SK-N-SH (cell line): ENCODE data around the gene GTPBP4. TPM values are rescaled to one million over a fixed set of nuclear protein-coding genes. Genes with fewer than 3 reads are reported as not detected.

Source experiments
- CTCF ChIA-PET: fragments of 300-600, 350-600 bp; formaldehyde crosslinking; extraction: SDS; loops from one replicate; lab custom pipeline; 2021; lab: Yijun Ruan, JAX
- POLR2A ChIA-PET: fragments of 350-600 bp; sonication (Branson Sonifier 250); formaldehyde crosslinking; extraction: SDS; loops from one replicate; lab custom pipeline; 2020; ENCODE audit warnings: antibody characterized with exemption, inconsistent platforms; lab: Yijun Ruan, JAX
- DNase-seq: peaks from one replicate; pipeline ENCODE4 v3.0.0; 2012
- H2AFZ ChIP-seq: fragments of 200-600 bp; sonication (generic); 2 replicates; pipeline ENCODE4 v1.8.1; 2016; ENCODE audit warnings: antibody characterized with exemption, mild to moderate bottlenecking, low read depth
- H3F3A ChIP-seq: fragments of 200-600 bp; sonication (generic); replicated peaks from 2 replicates; pipeline ENCODE3; 2016; ENCODE audit warnings: antibody characterized with exemption, mild to moderate bottlenecking; ENCODE audit not compliant: insufficient read depth
- H3K27ac ChIP-seq, 2 experiments: fragments of 200-500 bp in 1 of 2; fragments of 200-600 bp in 1 of 2; sonication (Bioruptor generic) in 1 of 2; sonication (generic), shearing (Covaris generic) in 1 of 2; 2 replicates each; pipeline versions ENCODE4 v1.5.1 to v1.6.1; 2014 to 2016; ENCODE audit warnings: low read depth in 2 of 2, inconsistent platforms in 1 of 2, low read length in 1 of 2, mild to moderate bottlenecking in 1 of 2, mixed read lengths in 1 of 2
- H3K27me3 ChIP-seq: fragments of 200-600 bp; sonication (generic), shearing (Covaris generic); 2 replicates; pipeline ENCODE4 v1.6.1; 2016; ENCODE audit warnings: mixed run types; ENCODE audit not compliant: insufficient read depth
- H3K36me3 ChIP-seq, 2 experiments: fragments of 200-500 bp in 1 of 2; fragments of 200-600 bp in 1 of 2; sonication (Bioruptor generic) in 1 of 2; sonication (generic) in 1 of 2; replicated peaks in 1 of 2; 2 replicates each; pipeline versions ENCODE3 to v1.5.1; 2014 to 2016; ENCODE audit warnings: low read length in 1 of 2, mild to moderate bottlenecking in 1 of 2; ENCODE audit not compliant: insufficient read depth in 2 of 2, control insufficient read depth in 1 of 2
- H3K4me1 ChIP-seq, 2 experiments: fragments of 200-500 bp in 1 of 2; fragments of 200-600 bp in 1 of 2; sonication (Bioruptor generic) in 1 of 2; sonication (generic), shearing (Covaris generic) in 1 of 2; 2 replicates each; pipeline versions ENCODE4 v1.5.1 to v1.6.1; 2014 to 2016; ENCODE audit warnings: low read depth in 1 of 2, low read length in 1 of 2, mixed run types in 1 of 2; ENCODE audit not compliant: insufficient read depth in 2 of 2, control insufficient read depth in 1 of 2
- H3K4me2 ChIP-seq: fragments of 200-600 bp; sonication (generic), shearing (Covaris generic); 2 replicates; pipeline ENCODE4 v1.6.1; 2017; ENCODE audit warnings: mixed run types
- H3K4me3 ChIP-seq, 2 experiments: fragments of 200-500 bp in 1 of 2; fragments of 200-600 bp in 1 of 2; sonication (Bioruptor generic) in 1 of 2; sonication (generic), shearing (Covaris generic) in 1 of 2; 2 replicates each; pipeline versions ENCODE4 v1.5.1 to v1.8.1; 2014 to 2016; ENCODE audit warnings: low read depth in 2 of 2, inconsistent platforms in 1 of 2, low read length in 1 of 2, mild to moderate bottlenecking in 1 of 2, mixed read lengths in 1 of 2, moderate library complexity in 1 of 2
- H3K79me2 ChIP-seq: fragments of 200-600 bp; sonication (generic); 2 replicates; pipeline ENCODE4 v1.8.1; 2017; ENCODE audit warnings: mild to moderate bottlenecking; ENCODE audit not compliant: insufficient read depth
- H3K9ac ChIP-seq: fragments of 200-600 bp; sonication (generic); 2 replicates; pipeline ENCODE4 v1.6.1; 2017; ENCODE audit warnings: mixed run types
- H3K9me2 ChIP-seq: fragments of 200-600 bp; sonication (generic); 2 replicates; pipeline ENCODE4 v1.6.1; 2017; ENCODE audit warnings: mixed run types
- H3K9me3 ChIP-seq: fragments of 200-600 bp; sonication (generic); 2 replicates; pipeline ENCODE4 v1.6.1; 2017; ENCODE audit warnings: mixed run types, mild to moderate bottlenecking, moderate library complexity
- H4K20me1 ChIP-seq: fragments of 200-600 bp; sonication (generic); 2 replicates; pipeline ENCODE4 v1.6.1; 2017; ENCODE audit warnings: mild to moderate bottlenecking, mixed run types; ENCODE audit not compliant: insufficient read depth
- CHD2 ChIP-seq: fragments of 150-350 bp; IDR thresholded peaks from 2 replicates; pipeline ENCODE4 v1.6.1; 2018; ENCODE audit warnings: low read length; ENCODE audit not compliant: partially characterized antibody
- EP300 ChIP-seq, 2 experiments: IDR thresholded peaks; 2 replicates each; pipeline versions ENCODE4 v1.4.0 to v1.6.1; 2012; ENCODE audit warnings: borderline replicate concordance in 1 of 2, low read depth in 1 of 2, low read length in 1 of 2
- EZH2phosphoT487 ChIP-seq: fragments of 200-600 bp; sonication (generic); IDR thresholded peaks from 2 replicates; pipeline ENCODE4 v1.6.1; 2017; ENCODE audit warnings: low read depth, mixed run types, mild to moderate bottlenecking, antibody characterized with exemption, moderate library complexity, borderline replicate concordance
- MXI1 ChIP-seq: IDR thresholded peaks from 2 replicates; pipeline ENCODE4 v1.6.1; 2012; ENCODE audit warnings: mild to moderate bottlenecking, low read depth, low read length, improper control_type of control experiment
- NFIC ChIP-seq: IDR thresholded peaks from 2 replicates; pipeline ENCODE4 v1.4.0; 2012; ENCODE audit warnings: borderline replicate concordance
- NRF1 ChIP-seq: IDR thresholded peaks from 2 replicates; pipeline ENCODE4 v1.6.1; 2012; ENCODE audit warnings: low read depth, mild to moderate bottlenecking, low read length
- RFX5 ChIP-seq: IDR thresholded peaks from 2 replicates; pipeline ENCODE4 v1.6.1; 2012; ENCODE audit warnings: mild to moderate bottlenecking, improper control_type of control experiment, low read length
- SMC3 ChIP-seq: IDR thresholded peaks from 2 replicates; pipeline ENCODE4 v1.6.1; 2012; ENCODE audit warnings: low read depth, low read length, improper control_type of control experiment
- WGBS: methylation state at CpG from one replicate; pipeline ENCODE4 v1.1.6; 2017; ENCODE audit warnings: low lambda C conversion rate; 5-methylcytosine and 5-hydroxymethylcytosine counted together
- polyA plus RNA-seq, 3 experiments: library from polyadenylated mRNA; depleted of rRNA; stranded (reverse); fragments of >200 nt; gene quantifications; 2 replicates each; pipeline ENCODE4 v1.2.3, GENCODE V29; 2012
- TF ChIP-seq, protein P1 (sequence below): IDR thresholded peaks from 2 replicates; pipeline ENCODE4 v1.4.0; 2012; ENCODE audit warnings: low read depth
- TF ChIP-seq, protein P2 (sequence below): fragments of 150-350 bp; IDR thresholded peaks from 2 replicates; pipeline ENCODE4 v1.6.1; 2017; ENCODE audit warnings: antibody characterized with exemption, low read length, low read depth, borderline replicate concordance
- TF ChIP-seq, protein P3 (sequence below): IDR thresholded peaks from 2 replicates; pipeline ENCODE4 v1.6.1; 2012; ENCODE audit warnings: mild to moderate bottlenecking, low read depth, low read length, moderate library complexity
- TF ChIP-seq, protein P4 (sequence below): fragments of 200-600 bp; sonication (generic); IDR thresholded peaks from 2 replicates; pipeline ENCODE4 v1.6.1; 2017; ENCODE audit warnings: antibody characterized with exemption, mild to moderate bottlenecking, moderate library complexity
- TF ChIP-seq, protein P5 (sequence below): fragments of 150-350 bp; IDR thresholded peaks from 2 replicates; pipeline ENCODE4 v1.6.1; 2016; ENCODE audit warnings: mild to moderate bottlenecking, low read depth, low read length

Gene GTPBP4
- polyA plus RNA-seq, 1 of the 3 experiments (the other 2 are of a cell fraction): 36.6 TPM

DNA sequence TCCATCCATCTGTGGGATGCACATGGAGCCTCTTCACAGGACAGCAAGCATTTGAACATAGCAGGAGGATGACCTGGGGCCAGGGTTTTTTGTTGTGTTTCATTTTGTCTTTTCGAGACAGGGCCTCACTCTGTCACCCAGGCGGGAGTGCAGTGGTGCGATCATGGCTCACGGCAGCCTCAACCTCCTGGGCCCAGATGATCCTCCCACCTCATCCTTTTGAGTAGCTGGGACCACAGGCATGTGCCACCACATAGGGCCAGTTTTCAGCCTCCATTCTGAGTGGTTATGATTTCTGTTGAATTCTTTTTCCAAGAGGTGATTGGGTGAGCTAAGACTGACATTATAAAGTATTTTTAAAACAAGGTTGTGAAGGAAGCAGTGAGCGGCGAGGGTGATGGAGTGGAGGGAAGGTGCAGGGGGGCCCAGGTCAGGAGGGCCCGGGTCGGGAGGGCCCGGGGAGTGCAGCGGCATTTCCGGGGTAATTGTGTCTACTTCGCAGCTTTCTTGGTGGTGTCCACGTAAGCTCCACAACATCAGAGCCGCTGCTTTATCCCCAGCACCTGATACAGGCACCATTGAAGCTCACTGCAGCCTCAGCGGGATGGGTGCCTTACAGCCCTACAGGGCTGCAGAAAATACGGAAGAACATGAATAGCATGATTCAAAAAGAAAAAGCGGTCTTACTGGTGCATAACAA lies 44.8 kb upstream of the GTPBP4 start:
- Histone ChIP-seq H3K4me3 (no peak overlapping the region), H3K36me3 (no peaks in the 10 kb centered on the region), H2AFZ (no peak overlapping the region), H3K27me3 (no peaks in the 10 kb centered on the region), H3K9me2 (no peaks in the 10 kb centered on the region), H3K9ac (no peak overlapping the region), H3K4me1 (peaks cover 0 to 4% of the 10 kb centered on the region in 2 experiments; a peak in 1 of 4 replicates), H3K9me3 (no peaks in the 10 kb centered on the region), H3K79me2 (no peaks in the 10 kb centered on the region), H3F3A (no peaks in the 10 kb centered on the region), H4K20me1 (no peaks in the 10 kb centered on the region), H3K27ac (no peak overlapping the region), H3K4me2 (no peak overlapping the region)
- POLR2A ChIA-PET: no interaction called here
- CTCF ChIA-PET: no interaction called here
- DNase-seq: no peak
- TF ChIP-seq, protein P1, sequence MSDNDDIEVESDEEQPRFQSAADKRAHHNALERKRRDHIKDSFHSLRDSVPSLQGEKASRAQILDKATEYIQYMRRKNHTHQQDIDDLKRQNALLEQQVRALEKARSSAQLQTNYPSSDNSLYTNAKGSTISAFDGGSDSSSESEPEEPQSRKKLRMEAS: no peak
- TF ChIP-seq NRF1 (no peak), CHD2 (no peak), NFIC (no peak), EZH2phosphoT487 (no peak), MXI1 (no peak), RFX5 (no peak), SMC3 (no peak), EP300 (IDR thresholded peaks at IDR 0.05; ENCODE audit: borderline replicate concordance in 1 of 2, low read depth in 1 of 2, low read length in 1 of 2) (no peak)
- TF ChIP-seq, protein P2, sequence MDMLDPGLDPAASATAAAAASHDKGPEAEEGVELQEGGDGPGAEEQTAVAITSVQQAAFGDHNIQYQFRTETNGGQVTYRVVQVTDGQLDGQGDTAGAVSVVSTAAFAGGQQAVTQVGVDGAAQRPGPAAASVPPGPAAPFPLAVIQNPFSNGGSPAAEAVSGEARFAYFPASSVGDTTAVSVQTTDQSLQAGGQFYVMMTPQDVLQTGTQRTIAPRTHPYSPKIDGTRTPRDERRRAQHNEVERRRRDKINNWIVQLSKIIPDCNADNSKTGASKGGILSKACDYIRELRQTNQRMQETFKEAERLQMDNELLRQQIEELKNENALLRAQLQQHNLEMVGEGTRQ: no peak
- TF ChIP-seq, protein P3, sequence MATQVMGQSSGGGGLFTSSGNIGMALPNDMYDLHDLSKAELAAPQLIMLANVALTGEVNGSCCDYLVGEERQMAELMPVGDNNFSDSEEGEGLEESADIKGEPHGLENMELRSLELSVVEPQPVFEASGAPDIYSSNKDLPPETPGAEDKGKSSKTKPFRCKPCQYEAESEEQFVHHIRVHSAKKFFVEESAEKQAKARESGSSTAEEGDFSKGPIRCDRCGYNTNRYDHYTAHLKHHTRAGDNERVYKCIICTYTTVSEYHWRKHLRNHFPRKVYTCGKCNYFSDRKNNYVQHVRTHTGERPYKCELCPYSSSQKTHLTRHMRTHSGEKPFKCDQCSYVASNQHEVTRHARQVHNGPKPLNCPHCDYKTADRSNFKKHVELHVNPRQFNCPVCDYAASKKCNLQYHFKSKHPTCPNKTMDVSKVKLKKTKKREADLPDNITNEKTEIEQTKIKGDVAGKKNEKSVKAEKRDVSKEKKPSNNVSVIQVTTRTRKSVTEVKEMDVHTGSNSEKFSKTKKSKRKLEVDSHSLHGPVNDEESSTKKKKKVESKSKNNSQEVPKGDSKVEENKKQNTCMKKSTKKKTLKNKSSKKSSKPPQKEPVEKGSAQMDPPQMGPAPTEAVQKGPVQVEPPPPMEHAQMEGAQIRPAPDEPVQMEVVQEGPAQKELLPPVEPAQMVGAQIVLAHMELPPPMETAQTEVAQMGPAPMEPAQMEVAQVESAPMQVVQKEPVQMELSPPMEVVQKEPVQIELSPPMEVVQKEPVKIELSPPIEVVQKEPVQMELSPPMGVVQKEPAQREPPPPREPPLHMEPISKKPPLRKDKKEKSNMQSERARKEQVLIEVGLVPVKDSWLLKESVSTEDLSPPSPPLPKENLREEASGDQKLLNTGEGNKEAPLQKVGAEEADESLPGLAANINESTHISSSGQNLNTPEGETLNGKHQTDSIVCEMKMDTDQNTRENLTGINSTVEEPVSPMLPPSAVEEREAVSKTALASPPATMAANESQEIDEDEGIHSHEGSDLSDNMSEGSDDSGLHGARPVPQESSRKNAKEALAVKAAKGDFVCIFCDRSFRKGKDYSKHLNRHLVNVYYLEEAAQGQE: no peak
- TF ChIP-seq, protein P4, sequence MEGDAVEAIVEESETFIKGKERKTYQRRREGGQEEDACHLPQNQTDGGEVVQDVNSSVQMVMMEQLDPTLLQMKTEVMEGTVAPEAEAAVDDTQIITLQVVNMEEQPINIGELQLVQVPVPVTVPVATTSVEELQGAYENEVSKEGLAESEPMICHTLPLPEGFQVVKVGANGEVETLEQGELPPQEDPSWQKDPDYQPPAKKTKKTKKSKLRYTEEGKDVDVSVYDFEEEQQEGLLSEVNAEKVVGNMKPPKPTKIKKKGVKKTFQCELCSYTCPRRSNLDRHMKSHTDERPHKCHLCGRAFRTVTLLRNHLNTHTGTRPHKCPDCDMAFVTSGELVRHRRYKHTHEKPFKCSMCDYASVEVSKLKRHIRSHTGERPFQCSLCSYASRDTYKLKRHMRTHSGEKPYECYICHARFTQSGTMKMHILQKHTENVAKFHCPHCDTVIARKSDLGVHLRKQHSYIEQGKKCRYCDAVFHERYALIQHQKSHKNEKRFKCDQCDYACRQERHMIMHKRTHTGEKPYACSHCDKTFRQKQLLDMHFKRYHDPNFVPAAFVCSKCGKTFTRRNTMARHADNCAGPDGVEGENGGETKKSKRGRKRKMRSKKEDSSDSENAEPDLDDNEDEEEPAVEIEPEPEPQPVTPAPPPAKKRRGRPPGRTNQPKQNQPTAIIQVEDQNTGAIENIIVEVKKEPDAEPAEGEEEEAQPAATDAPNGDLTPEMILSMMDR: no peak
- TF ChIP-seq, protein P5, sequence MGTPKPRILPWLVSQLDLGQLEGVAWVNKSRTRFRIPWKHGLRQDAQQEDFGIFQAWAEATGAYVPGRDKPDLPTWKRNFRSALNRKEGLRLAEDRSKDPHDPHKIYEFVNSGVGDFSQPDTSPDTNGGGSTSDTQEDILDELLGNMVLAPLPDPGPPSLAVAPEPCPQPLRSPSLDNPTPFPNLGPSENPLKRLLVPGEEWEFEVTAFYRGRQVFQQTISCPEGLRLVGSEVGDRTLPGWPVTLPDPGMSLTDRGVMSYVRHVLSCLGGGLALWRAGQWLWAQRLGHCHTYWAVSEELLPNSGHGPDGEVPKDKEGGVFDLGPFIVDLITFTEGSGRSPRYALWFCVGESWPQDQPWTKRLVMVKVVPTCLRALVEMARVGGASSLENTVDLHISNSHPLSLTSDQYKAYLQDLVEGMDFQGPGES: no peak
- 90% methylated on average over 17 of the region's 17 CpGs for WGBS
